GF-D8 (cell line): ENCODE data around the gene VSIG10L2.

Source experiments
- DNase-seq: peaks from one replicate; lab custom pipeline; 2025; lab: John Stamatoyannopoulos, UW

VSIG10L2 gene

DNA sequence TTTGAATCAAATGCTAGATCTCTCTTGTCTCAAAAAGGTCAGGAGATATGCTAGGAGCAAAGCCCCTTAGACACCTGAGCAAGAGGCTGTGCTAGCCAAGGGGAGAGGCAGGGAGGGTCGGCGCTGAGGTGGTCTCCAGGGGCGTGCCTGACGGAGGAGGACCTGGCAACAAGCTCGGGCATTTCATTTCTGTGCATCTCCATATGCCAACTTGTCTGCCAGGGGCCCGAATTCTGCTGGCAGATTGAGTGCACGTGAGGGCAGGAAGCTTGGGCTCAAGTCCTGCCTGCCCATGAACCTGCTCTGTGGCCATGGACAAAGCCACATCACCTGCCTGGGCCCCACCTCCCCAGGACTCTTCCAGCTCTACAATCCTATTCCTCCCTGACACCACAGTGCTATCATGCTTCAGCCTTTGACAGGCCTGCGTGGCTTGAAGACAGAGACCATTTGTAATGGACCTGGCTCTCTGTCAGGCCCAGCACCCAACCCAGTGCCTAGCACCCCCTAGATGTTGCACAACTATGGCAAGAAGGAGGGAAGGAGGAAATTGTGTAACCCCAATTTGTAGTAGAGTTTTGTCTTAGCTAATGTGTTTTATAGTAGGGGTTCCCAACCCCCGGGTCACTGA, 16.3 kb upstream of the VSIG10L2 start:
- DNase-seq = no peak

DNA sequence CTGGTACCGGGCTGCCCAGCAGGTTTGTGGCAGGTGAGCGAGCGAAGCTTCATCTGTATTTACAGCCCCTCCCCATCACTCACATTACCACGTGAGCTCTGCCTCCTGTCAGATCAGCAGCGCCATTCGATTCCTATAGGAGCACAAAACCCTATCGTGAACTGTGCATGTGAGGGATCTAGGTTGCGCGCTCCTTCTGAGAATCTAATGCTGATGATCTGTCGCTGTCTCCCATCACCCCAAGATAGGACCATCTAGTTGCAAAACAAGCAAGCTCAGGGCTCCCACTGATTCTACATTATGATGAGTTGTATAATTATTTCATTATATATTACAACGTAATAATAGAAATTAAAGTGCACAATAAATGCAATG, 15.8 kb upstream of the VSIG10L2 start:
- DNase-seq = no peak

DNA sequence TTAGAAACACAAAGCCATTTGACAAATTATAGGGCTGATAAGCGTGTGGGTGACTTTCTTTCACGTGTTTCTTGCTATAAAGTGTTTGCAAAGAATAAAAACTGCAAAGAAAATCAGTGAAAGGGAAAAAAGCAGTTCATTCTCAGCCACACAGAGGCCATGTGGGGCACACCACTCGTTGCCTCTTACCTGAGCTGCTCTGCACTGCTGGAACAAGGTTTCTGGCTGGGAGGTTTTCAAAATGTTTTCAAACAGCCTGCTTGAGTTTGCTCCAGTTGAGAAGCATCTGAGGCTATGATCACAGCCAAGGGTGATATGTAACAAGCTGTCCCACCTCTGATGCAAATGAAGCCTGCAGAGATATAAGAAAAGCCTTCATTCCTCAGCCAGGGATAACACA, 14.7 kb upstream of the VSIG10L2 start:
- DNase-seq = no peak

DNA sequence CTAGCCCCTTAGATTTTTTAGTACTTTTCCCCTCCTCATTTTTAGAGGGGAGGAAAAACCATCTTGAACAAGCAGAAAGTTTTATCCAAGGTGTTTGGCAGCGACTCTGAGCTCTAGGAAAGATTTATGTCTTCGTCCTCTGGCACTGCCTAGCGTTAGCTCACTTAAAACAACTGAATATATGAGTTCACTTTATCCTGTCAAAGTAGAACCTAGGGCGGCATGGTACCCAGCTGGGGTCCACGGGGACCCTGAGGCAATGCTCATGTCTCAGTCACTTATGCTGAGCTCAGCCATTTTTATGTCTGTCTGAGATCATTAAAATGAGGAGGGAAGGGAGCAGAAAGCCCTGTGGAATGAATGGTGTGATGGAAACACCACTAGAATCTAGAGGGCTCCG, 14.2 kb upstream of the VSIG10L2 start:
- DNase-seq = no peak

DNA sequence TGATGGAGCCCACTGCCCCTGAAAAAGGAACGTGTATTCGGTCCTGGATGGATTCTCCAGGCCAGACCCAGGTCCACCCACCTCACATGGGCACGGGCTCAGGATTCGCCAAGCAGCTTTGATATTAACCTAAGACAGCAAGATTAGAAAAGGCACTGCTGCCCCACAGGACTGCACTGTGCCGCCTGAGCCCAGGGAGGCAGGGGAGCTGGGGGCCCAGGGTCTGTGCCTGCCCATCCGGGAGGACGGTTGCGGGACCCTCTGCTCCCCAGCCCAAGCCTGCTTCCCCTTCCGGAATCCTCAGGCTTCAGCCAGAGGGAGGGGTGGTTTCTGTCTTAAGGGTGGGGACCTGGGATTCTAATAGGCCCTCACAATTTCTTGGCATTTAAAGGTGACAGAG, 13.5 kb upstream of the VSIG10L2 start:
- no peak for DNase-seq

DNA sequence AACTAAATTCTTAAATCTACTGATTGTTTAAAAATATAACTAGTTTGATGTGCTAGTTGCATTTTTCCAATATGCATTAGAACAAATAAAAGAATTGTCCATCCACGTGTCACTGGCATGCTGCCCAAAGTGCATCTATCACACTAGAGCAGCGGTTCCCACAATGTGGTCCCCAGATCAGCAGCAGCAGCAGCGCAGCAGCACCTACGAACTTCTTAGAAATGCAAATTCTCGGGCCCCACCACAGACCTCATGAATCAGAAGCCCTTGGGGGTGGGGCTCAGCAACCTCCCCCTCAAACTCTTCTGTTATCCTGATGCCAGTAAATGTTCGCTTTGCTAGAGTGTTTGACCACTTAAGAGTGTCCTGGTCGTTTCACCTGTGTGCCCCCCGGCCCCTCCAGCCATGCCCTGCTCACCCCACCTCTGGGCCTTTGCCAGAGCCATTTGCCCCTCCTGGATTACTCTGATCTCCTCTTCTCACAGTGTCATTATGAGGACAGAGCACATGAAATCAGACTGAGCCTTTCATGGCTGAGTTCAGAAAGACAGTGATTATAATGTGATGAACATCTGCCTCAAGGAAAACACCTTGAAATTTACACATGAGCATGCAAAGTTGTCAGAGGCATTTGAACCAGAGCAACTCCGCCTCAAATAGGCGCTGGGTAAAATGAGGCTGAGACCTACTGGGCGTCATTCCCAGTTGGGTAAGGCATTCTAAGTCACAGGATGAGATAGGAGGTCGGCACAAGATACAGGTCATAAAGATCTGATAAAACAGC, 12.6 kb upstream of the VSIG10L2 start:
- no peak for DNase-seq

DNA sequence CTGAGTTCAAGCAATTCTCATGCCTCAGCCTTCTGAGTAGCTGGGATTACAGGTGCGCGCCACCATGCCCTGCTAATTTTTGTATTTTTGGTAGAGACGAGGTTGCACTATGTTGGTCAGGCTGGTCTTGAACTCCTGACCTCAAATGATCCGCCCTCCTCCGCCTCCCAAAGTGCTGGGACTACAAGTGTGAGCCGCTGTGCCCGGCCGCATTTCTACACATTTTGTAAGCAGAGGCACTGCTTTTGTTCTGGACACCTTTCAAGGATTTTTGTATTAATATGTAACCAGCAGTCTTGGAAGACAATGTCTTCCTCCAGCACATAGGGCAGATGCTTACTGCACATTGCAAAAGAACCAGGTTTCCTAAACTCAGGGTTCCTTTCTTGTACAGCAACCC, 11.4 kb upstream of the VSIG10L2 start:
- DNase-seq = no peak

DNA sequence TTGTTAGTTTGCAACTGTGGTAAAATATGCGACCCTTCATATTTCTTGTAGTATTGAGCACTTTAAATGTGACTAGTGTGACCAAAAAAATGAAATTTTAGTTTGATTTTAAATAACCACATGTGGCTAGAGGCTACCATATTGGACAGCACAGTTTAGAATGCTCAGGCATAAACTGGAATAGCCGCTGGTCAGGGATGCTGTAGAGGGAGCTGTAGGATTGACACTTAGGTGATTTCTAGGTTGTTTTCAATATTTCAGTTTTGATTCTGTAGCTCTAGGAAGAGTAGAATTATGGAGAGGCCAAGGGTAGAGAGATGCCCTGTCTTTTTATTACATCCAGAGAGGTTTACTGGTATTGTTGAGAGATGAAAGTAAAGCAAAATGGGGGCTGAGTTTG, 10.8 kb upstream of the VSIG10L2 start:
- DNase-seq = no peak

DNA sequence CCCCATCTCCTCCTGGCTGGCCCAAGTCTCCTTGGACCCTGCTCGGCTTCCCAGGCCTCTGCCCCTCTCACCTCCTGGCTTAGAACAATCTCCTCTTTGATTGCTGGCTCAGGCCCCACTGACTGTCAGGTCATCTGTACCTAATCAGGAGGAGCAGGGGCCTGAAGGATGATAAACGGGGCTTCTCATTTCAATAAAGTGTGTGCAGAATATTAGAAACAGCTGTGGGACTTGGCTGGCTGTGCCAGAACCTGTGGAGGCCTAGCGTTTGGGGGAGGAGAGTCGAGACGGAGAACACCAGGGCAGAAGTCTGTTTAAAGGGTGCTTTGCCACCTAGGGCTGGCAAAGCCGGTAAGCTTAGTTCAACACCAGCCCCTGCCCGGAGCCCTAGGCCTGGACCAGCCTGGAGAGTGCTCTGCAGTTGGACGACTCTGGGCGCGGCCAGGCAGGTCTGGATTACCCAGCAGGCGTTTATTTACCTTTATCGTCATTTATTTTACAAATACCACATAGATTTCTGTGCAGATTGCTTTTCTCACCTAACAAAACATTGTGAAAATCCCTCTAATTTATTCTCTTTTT, 10.1 kb upstream of the VSIG10L2 start:
- no peak for DNase-seq

DNA sequence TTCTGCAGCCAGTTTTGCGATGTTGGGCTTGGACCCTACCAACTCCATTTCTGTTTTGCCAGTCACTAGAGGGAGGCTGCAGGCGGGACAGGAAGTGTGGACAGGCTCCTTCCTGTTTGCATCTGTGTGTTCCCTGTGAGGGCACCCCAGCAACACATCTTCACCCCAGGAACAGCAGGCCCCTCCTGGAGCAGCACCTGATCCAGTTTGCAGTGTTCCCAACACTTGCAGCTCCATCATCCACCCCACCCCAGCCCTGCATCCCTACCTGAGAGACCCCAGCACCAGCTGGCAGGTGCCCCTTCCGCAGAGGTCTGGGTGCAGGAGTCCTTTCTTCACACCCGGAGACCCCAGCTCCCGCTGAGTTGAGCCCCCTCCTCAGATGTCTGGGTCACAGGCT, 7.4 kb upstream of the VSIG10L2 start:
- no peak for DNase-seq

DNA sequence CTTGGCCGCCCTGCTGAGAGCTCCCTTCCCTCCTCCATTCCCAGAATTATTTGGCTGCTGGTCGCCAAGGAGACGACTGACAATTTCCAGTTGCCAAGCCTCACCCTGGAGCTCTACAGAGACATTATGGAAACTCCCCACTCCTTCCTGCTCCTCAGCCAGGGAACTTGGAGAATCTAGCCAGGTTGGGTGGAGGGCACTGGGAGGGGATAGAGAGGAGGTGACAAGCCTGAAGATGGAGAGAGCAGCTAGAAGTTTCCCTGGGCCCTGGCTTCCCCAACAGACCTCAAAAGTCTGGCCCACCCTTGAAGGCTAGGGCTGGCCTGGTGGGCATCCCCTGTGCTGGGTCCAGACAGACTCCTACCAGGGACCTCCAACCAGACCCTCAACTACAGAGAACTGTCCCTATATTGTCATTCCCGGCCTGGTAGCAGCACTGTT, 6.7 kb upstream of the VSIG10L2 start:
- DNase-seq = no peak

DNA sequence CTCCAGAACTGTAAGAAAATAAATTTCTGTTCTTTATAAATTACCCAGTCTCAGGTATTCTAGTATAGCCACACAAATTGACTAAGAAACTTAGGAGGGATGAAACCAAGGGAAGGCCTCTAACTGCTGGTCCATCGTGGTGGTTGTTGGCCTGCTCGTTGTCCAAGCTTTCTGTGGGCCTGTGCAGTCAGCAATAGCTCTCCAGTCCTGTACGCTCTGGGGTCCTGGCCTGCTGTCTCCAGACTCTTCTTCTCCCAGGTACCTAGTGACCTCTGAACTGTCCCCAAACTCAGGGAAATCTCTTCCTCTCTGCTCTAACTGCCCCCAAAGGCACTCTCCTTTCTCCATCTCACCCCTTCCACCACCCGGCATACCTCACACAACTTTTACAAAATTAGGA, 5.7 kb upstream of the VSIG10L2 start:
- DNase-seq = no peak

DNA sequence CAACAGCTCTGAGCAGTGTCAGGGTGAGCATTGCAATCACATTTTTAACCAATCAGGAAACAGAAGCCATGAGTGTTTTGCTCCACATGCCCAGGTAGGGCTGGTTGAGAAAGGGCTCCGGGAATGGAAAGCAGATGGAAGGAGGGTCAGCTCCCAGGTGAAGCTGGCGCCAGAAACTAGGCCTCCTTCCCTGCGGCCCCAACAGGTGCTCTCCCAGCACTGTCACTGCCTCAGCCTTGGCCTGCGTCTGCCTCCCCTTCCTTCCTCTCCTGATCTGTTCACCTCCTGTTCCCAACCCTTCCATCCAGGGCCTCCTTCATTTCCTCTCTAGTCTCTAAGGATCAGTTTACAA, 4.6 kb upstream of the VSIG10L2 start:
- DNase-seq = no peak

DNA sequence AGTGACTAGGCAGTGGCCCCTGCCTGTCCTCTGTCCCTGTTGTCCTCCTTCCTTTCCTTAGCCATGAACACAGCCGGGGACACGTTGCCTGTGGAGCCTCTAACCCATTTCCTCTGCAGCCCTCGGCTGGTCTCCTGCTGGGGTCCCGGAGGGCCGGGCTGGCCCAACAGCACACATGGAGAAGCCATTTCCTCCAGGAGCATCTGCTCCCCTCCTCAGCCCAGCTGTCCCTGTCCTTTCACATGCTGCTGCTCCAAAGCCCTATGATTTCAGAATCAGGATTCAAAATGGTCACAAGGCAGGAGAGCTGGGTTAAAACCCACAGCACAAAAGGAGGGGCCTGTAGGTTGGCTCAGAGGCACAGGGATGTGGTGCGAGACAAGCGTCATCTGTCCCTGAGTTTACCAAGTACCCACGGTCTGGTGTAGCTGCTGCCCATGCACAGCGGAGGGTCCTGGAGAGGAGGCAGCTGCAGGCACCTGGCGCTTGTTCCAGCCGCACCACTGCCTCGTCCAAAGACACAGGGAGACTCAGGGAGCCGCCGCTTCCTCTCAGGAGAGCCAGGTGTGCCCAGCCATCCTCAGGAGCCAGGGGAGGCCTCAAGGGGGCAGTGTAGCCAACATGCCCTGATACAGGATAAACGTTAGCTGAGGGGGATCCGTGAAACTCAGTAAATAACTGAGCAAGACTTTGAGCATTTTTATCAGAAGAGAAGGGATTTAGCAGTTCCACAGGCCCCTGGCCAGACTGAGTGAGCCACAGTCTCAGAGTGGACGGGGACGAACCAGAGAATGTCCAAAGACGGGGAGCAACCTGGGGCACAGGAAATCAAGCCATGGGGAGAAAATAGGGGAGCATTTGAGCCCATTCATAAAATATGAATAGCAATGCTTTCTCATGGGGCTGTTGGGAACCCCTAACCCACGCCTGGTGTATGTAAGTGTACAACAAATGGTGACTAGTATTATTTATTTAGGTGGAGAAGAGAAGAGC, 3.9 kb upstream of the VSIG10L2 start:
- no peak for DNase-seq

DNA sequence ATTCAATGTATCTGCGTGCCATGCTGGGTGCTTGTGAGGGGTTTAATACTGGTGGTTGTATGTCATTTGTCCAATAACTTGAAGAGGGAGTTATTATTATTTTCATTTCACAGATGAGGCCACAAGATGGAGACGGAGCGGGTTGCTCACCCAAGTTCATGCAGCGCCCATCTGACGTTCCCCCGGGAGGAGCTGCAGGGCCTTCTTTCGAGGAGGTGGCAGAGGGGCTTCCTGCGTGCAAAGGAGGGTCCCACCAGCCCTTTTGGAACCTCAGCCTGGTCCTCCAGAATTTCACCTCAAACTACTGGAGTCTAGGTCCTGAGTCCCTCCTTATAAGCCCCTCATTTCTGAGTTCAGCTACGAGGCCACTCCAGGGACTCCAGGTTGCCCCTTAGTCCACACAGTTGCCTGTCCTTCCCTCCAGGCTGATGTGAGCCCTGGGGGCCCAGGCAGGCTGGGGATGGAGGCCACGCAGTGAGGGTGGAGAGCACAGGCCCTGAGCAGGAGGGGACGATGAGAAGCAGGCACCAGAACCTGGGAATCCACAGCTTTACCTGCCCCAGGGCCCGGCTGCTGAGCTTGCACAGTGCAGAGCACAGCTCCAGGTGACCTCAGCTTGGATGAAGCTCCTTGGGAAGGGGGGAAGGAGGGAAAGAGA, 2.9 kb upstream of the VSIG10L2 start:
- DNase-seq = no peak

DNA sequence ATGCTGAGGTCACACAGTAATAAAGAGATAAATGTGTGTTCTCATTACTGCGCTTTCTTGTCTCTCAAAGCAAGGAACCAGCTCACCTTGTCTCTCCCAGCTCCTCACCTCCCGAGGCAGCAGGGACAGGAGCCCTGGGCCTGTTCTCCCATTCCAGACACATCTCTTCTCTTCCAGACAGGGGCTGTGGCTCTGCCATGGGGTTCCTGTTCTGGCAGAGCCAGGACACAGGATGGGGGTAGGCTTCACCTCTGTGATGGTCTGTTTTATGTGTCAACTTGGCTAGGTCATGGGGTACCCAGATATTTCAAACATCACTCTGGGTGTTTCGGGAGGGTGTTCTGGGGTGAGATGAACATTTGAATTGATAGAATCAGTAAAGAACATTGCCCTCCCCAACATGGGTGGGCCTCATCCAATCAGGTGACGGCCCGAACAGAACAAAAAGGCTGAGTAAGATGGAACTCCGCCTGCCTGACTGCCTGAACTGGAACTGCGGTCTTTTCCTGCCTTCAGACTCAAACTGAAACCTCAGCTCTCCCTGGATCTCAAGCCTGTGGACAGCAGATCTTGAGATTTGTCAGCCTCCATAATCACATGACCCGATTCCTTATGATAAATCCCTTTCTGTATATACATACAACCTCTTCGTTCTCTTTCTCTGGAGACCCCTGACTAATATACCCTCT, 2.0 kb upstream of the VSIG10L2 start:
- DNase-seq = no peak

DNA sequence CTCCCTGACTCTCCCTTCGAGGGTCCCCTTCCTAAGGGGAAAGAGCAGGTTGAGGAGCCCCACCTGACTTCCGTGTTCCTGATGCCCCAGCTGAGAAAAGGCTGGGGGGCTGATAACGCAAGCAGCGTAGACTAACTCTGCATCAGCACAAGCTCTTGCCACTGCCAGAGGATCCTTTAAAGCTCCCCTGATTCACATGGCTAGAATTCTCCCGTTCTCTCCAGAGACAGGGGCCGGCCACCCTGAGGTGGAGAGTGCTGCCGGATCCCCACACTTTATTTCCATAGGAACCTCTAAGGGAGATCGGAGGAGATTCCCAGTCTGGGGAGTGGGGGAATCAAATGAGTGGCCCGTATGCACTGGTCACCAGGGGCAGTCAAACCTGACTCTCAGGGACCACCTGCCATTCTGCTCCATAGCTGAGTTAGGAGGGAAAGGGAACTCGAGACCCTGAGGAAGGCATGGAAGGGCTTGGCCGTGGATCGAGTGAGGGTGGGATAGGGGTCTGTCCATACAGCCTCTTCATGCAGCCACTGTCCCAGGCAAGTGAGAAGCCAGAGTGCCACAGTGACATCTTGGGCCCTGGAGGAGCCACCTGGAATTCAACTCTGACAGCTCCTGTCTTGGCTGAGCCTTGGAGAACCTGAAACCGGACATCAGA, 1.4 kb upstream of the VSIG10L2 start:
- DNase-seq = no peak

DNA sequence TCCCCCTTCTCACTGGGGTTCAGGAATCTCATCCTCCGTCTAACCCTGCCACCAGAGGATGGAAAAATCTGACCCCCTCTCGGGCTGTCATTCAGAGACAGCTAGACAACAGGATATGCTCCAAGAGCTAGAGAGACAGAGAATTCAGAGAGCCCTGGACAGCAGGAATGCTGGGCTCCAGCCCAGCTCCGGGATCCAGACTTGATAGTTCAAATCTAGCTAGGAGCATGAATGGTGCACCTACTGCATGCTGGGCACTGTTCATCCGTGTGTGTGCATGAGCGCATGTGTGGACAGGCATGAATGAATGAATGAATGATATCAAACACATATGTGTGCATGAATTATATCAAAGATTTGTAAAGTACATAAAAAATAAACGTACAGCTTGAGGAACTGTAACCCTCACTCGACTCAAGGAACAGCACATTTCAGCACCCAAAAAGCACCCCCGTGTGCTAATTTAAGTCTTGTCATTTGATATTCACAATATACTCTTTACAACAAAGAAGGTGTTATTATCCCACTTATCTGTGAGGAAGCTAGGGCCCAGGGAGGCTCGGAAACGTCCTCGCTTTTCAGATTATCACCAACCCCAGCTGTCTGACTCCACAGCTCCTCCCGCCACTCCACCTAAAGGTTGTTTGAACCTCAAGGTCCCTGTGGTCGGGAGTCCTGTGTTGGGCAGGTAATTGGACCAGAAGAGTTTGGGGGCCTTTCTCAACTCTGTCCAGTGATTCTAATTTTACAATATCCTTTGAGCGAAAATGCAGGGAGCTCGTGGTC, 640 bp upstream of the VSIG10L2 start:
- no peak for DNase-seq

DNA sequence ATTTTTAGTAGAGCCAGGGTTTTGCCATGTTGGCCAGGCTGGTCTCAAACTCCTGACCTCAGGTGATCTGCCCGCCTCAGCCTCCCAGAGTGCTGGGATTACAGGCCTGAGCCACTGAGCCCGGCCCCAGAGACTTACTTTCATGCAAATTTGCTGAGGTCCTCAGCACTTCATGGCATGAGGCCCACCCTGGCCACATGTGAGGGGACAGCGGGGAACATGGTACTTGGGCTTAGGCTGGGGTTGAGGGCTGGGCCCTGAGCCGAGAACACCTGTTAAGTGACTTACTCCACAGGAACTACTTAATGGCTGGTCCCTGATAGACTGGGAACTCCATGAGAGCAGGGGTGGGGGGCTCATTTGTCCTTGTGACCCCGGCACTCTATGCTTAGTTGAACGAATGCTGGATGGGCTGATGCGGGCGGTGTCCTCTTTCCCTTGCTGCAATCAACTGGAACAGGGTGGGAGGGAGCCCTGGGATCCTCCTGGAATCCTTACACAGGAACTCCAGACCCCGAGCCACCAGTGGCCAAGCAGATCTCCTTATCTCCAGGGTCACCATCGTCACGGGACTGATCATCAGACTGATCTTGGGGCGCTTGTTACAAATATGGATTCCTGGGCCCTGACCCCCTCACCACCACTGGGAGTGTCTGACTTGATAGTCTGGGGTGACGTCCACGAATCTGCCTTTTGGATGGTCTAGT, 1.0 kb downstream of the VSIG10L2 start:
- DNase-seq = no peak
